Psoas muscle (tissue), 8 donors: ENCODE measurements around the gene ZNF665. TPM values are rescaled to one million over a fixed set of nuclear protein-coding genes. Genes with fewer than 3 reads are reported as not detected.
"Not testable (repeated sequence)": the region's sequence is repeated elsewhere in the genome, so short reads cannot be mapped to it uniquely, and the experiment has no call there.

Experiments used
- ATAC-seq, 4 donors: fragments of 200-7000 bp; cut with Tn5 transposase; one replicate each; pipeline ENCODE4 v1.9.1; 2020; ENCODE audit warnings: moderate library complexity in 3 of 4, mild to moderate bottlenecking in 2 of 4
- DNase-seq, 2 donors: peaks; one replicate each; pipeline ENCODE4 v3.0.0-alpha.2; 2020
- H3K27ac ChIP-seq: fragments of 200-600 bp; one replicate; pipeline ENCODE4 v1.8.0; 2022
- H3K27me3 ChIP-seq, 3 donors: fragments of 200-600 bp in 1 of 3; one replicate each; pipeline versions ENCODE4 v1.6.1 to v1.8.0; 2013 to 2022; ENCODE audit warnings: low read length in 2 of 3, mild to moderate bottlenecking in 2 of 3, moderate library complexity in 1 of 3; ENCODE audit not compliant: insufficient read depth in 3 of 3
- H3K36me3 ChIP-seq, 2 donors: fragments of 200-600 bp in 1 of 2; one replicate each; pipeline versions ENCODE4 v1.6.1 to v1.8.0; 2013 to 2022; ENCODE audit warnings: low read depth in 1 of 2, mild to moderate bottlenecking in 1 of 2, moderate library complexity in 1 of 2; ENCODE audit not compliant: insufficient read depth in 1 of 2
- H3K4me1 ChIP-seq: fragments of 200-600 bp; one replicate; pipeline ENCODE4 v1.8.0; 2022
- H3K4me3 ChIP-seq: fragments of 200-600 bp; one replicate; pipeline ENCODE4 v1.8.0; 2022; ENCODE audit warnings: mild to moderate bottlenecking
- H3K9me3 ChIP-seq: fragments of 200-600 bp; one replicate; pipeline ENCODE4 v1.8.0; 2022
- WGBS, 3 donors: extraction: QIAGEN DNeasy Blood & Tissue Kit; methylation state at CpG; one replicate each; pipeline versions ENCODE4 v1.1.6 to v1.1.7; 2013; 5-methylcytosine and 5-hydroxymethylcytosine counted together
- intact Hi-C, 2 donors: fragments of 100-400 bp; cut with DNase I; formaldehyde crosslinking; loops; one replicate each; pipeline versions ENCODE4 v1.11.0 to v1.14.2; 2022
- long read RNA-seq, 2 donors: library from polyadenylated mRNA; unstranded; transcript quantifications; one replicate each; pipeline ENCODE4 v2.0.0, GENCODE V29; 2021
- polyA plus RNA-seq, 3 donors: library from polyadenylated mRNA; stranded (reverse); fragments of 200-250 nt; gene quantifications; one replicate each; pipeline ENCODE4 v1.2.3, GENCODE V29; 2013
- total RNA-seq, 4 donors: library from RNA; stranded (reverse); fragmentation: NEBNext Ultra II Directional in 2 of 4; extraction: Animal tissue kit (Norgen Biotek cat#: 25700) in 2 of 4; gene quantifications; one replicate each; pipeline versions ENCODE4 v1.2.1 to v1.2.4, GENCODE V29; 2021 to 2023
- TF ChIP-seq, protein P1 (sequence below): fragments of 200-600 bp; IDR thresholded peaks from one replicate; pipeline ENCODE4 v1.8.0; 2022; ENCODE audit warnings: antibody characterized with exemption
- donor health status: healthy with polysubstance abuse.
- donor health status: DM: no; HTN: no; CAD: no; lungs with moderate emphysema.
- donor health status: Bipolar disorder and iron deficiency.
- donor health status: healthy.
- donor health status: DM: yes; HTN: yes; CAD: no.
- donor health status: DM: no; HTN: no; CAD: no.
- donor health status: DM: no; HTN: no; CAD: no.
- donor health status: DM: yes; HTN: yes; CAD: no.

Gene ZNF665
- total RNA-seq: 1 to 10 TPM in 1 of 4 donors, under 1 TPM in 3; 0.47 to 1.1 (median 0.75) TPM
- polyA plus RNA-seq: under 1 TPM; 0.20 to 0.66 (median 0.48) TPM
- long read RNA-seq, donor 1: 0 reads
- long read RNA-seq, donor 2, partial matches to known transcripts: 0 of 1 reads
- long read RNA-seq, donor 2, other reads (novel, unspliced or antisense): 1 of 1 reads

DNA sequence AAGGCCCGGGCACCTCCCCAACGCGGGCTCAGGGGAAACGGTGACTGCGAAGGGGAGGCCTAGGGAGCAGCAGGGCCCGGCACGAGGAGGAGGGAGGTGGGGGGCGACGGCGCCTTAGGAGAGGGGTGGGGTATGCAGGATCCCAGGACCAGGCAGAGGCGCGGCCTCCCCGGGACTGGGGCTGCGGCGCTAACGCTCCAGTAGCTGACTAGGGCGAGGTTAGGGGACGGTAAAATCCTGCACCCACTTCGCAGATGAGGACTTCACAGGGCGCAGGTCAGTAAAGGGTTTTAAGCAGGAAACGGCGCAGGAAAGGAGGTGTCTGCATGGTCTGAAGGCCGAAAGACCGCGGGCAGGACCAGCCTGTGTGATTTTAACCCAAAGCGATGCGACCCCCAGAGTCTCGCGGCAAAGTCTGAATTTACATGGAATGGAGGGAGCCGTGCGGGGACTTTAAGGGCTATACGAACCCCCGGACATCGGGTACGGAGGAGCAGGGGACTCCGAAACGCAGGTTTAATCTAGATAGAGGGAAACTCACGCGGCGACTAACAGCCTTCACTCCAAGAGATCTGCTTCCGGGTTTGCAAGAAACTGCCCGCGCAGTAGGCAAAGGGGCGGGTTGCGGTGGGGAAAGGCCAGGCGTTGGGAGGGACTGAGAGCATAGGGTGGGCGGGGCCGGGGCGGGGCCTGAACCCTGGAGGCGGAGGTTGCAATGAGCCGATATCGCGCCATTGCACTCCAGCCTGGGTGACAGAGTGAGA, at the start of gene ZNF665:
Gene ZNF665, minus strand, starts transcription at position 588 of the 764 bp plus-strand sequence. CDS start 10,460 bp downstream, outside the sequence.
- Histone ChIP-seq H3K27ac (peak within 1 kb of the TSS; percentile 50), H3K4me1 (peaks cover 3% of the 10 kb centered on the region), H3K27me3 (peaks cover 0 to 4% (median 4%) of the 10 kb centered on the region in 3 donors), H3K36me3 (peaks cover 0 to 4% of the 10 kb centered on the region in 2 donors), H3K9me3 (peaks cover 5% of the 10 kb centered on the region), H3K4me3 (peak within 1 kb of the TSS; percentile 86)
- ATAC-seq: peak; percentile 69 to 82 (median 75)
- WGBS, 3 donors: 1% methylated on average over 51 to 53 of the region's 53 CpGs
- DNase-seq: peak; percentile 88 to 91
- TF ChIP-seq, protein P1, sequence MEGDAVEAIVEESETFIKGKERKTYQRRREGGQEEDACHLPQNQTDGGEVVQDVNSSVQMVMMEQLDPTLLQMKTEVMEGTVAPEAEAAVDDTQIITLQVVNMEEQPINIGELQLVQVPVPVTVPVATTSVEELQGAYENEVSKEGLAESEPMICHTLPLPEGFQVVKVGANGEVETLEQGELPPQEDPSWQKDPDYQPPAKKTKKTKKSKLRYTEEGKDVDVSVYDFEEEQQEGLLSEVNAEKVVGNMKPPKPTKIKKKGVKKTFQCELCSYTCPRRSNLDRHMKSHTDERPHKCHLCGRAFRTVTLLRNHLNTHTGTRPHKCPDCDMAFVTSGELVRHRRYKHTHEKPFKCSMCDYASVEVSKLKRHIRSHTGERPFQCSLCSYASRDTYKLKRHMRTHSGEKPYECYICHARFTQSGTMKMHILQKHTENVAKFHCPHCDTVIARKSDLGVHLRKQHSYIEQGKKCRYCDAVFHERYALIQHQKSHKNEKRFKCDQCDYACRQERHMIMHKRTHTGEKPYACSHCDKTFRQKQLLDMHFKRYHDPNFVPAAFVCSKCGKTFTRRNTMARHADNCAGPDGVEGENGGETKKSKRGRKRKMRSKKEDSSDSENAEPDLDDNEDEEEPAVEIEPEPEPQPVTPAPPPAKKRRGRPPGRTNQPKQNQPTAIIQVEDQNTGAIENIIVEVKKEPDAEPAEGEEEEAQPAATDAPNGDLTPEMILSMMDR: no peak
- intact Hi-C loops: loop anchor here in 1 of 2 donors (10.0 kb wide), 2 partner anchors 172 to 202 kb away; partner anchors contain the start of genes ZNF525 and ZNF765

DNA sequence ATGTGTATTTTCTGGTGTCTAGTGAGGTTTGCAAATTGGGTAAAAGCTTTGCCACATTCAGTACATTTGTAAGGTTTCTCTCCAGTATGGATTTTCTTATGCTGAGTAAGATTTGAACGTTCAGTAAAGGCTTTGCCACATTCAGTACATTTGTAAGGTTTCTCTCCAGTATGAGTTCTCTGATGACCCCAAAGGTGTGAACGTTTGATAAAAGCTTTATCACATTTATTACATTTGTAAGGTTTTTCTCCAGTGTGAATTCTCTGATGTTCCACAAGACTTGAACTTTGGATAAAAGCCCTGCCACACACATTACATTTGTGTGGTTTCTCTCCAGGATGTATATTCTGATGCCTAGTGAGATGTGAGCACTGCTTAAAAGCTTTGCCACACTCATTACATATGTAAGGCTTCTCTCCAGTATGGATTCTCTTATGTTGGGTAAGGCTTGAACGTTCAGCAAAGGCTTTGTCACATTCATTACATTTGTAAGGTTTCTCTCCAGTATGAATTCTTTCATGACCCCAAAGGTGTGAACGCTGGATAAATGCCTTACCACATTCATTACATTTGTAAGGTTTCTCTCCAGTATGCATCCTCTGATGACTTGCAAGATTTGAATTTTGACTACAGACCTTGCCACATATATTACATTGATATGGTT, 44.1 kb upstream of the ZNF665 start:
- Histone ChIP-seq H3K27me3 (no peaks in the 10 kb centered on the region), H3K27ac (no peak overlapping the region), H3K4me1 (no peaks in the 10 kb centered on the region), H3K9me3 (peaks cover 98% of the 10 kb centered on the region), H3K36me3 (peaks cover 21 to 46% of the 10 kb centered on the region in 2 donors), H3K4me3 (no peak overlapping the region)
- intact Hi-C loops: no loop called here
- DNase-seq (no peak), ATAC-seq (no peak)
- 93 to 97% (median 97%) methylated on average over 4 of the region's 4 CpGs for WGBS, 3 donors
- TF ChIP-seq, protein P1: no peak

DNA sequence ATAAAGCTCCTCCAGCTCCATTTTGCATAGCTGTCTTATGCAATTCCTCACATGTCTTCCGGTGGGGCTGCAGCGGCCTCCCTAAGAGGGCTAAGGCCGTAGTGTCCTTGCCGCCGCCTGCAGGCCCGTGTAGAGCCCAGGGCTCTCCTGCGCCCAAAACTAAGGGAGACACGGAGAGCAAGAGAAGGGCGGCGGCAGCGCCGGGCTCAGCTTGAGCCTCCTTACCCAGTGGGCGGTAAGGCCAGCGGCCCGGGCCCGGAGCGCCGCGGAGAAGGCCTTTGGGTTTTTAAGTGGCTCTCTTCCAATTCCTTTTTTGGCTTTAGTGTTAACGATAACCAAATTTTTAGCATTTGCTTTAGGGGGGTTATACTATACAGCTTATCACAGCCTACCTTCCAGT, 31.4 kb upstream of the ZNF665 start:
- peaks cover 77% of the 10 kb centered on the region for H3K9me3 ChIP-seq

DNA sequence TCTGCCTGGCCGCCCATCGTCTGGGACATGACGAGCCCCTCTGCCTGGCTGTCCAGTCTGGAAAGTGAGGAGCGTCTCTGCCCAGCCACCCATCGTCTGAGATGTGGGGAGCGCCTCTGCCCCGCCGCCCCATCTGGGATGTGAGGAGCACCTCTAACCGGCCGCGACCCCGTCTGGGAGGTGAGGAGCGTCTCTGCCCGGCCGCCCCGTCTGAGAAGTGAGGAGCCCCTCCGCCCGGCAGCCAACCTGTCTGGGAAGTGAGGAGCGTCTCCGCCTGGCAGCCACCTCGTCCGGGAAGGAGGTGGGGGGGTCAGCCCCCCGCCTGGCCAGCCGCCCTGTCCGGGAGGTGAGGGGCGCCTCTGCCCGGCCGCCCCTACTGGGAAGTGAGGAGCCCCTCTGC, 29.6 kb upstream of the ZNF665 start:
- H3K27ac ChIP-seq, H3K27me3 ChIP-seq, H3K4me3 ChIP-seq, DNase-seq, intact Hi-C loops, ATAC-seq, H3K4me1 ChIP-seq, H3K36me3 ChIP-seq: not testable (repeated sequence)
- peaks cover 74% of the 10 kb centered on the region for H3K9me3 ChIP-seq
- WGBS, 3 donors: 93 to 97% (median 96%) methylated on average over 19 to 28 of the region's 28 CpGs

More for the DNA sequence above, 31.4 kb upstream of the ZNF665 start:
- TF ChIP-seq, protein P1: no peak
- 91 to 98% (median 93%) methylated on average over 7 to 20 of the region's 20 CpGs for WGBS, 3 donors
- no peak overlapping the region for H3K27ac ChIP-seq
- no peaks in the 10 kb centered on the region for H3K36me3 ChIP-seq
- intact Hi-C loops: no loop called here
- DNase-seq: no peak
- H3K4me1 ChIP-seq: no peaks in the 10 kb centered on the region
- no peak for ATAC-seq
- H3K27me3 ChIP-seq: no peaks in the 10 kb centered on the region
- no peak overlapping the region for H3K4me3 ChIP-seq
